Measurements from ENCODE around the gene SDCCAG8. TPM values are rescaled to one million over a fixed set of nuclear protein-coding genes. Genes with fewer than 3 reads are reported as not detected.

The SDCCAG8 gene
- polyA plus RNA-seq, 3 donors from 2014 or later = 11.9 to 20.3 (median 14.0) TPM

DNA sequence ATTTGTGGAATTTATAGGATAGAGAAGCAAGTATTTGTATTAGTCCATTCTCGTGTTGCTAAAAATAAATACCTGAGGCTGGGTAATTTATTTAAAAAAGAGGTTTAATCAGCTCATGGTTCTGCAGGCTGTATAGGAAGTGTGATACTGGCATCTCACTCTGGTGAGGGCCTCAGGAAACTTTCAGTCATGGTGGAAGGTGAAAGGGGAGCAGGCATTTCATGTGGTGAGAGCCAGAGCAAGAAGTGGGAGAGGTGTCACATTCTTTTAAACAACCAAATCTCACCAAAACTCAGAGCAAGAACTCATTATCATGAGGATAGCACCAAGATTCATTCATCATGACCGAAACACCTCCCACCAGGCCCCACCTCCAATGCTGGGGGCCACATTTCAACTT lies 18.1 kb downstream of the SDCCAG8 start:
- Mint-ChIP-seq H3K4me1 (peaks cover 7 to 23% of the 10 kb centered on the region in 2 donors), H3K9me3 (no peaks in the 10 kb centered on the region), H3K4me3 (no peak overlapping the region), H3K27me3 (ENCODE audit: low read depth in 3 of 3) (peaks cover 0 to under 1% (median 0%) of the 10 kb centered on the region in 3 donors), H3K36me3 (peaks cover 9 to 49% (median 40%) of the 10 kb centered on the region in 3 donors), H3K27ac (no peak overlapping the region)
- no peak for DNase-seq

DNA sequence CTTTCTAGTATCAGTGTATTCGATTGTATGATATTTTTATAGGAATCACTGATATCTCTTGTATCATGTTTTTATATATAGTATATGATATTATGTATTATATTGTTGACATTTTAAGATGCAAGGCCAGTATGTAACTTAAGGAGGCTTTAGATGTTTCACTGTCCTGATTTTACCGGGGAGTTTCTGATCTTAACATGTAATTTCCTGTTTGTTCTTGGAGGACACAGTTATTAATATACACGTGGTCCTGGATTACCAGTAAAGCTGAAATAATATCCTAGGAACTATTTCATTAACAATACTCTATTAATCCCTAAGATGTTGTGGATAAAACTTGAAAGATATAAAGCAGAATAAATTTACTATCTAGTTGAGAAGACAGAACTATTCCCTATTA lies 19.5 kb downstream of the SDCCAG8 start:
- no peak overlapping the region for H3K4me3 Mint-ChIP-seq
- H3K27me3 Mint-ChIP-seq (ENCODE audit: low read depth in 3 of 3) = no peaks in the 10 kb centered on the region
- no peak for DNase-seq
- H3K36me3 Mint-ChIP-seq = peaks cover 9 to 55% (median 43%) of the 10 kb centered on the region in 3 donors
- no peaks in the 10 kb centered on the region for H3K9me3 Mint-ChIP-seq
- H3K27ac Mint-ChIP-seq = no peak overlapping the region
- peaks cover 2 to 12% of the 10 kb centered on the region in 2 donors for H3K4me1 Mint-ChIP-seq

DNA sequence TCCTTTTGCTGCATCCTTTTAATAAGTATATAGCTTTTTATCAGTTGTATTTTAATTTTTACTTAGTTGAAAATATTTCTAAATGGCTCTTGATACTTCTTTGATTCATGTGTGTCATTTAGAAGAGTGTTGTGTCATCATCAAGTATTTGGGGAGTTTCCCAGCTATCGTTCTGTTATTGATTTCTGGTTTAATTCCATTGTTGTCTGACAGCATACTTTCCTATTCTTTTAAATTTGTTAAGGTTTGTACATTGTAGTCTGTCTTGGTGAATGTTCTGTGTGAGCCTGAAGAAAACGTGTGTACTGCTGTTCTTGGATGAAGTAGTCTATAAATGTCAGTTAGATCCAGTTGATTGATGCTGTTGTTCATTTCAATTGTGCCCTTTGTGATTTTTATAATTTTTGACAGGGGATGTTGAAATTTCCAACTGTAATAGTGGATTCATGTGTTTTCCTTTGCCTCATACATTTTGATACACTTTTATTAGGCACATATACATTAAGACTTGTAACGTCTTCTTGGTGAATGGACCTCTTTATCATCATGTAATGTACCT lies 24.8 kb downstream of the SDCCAG8 start:
- H3K4me1 Mint-ChIP-seq = no peaks in the 10 kb centered on the region
- H3K4me3 Mint-ChIP-seq = no peak overlapping the region
- H3K9me3 Mint-ChIP-seq = peaks cover 0 to 5% (median 1%) of the 10 kb centered on the region in 6 donors
- DNase-seq = no peak
- H3K27ac Mint-ChIP-seq = no peak overlapping the region
- H3K27me3 Mint-ChIP-seq (ENCODE audit: low read depth in 3 of 3) = no peaks in the 10 kb centered on the region
- H3K36me3 Mint-ChIP-seq = peaks cover 12 to 58% (median 47%) of the 10 kb centered on the region in 3 donors

DNA sequence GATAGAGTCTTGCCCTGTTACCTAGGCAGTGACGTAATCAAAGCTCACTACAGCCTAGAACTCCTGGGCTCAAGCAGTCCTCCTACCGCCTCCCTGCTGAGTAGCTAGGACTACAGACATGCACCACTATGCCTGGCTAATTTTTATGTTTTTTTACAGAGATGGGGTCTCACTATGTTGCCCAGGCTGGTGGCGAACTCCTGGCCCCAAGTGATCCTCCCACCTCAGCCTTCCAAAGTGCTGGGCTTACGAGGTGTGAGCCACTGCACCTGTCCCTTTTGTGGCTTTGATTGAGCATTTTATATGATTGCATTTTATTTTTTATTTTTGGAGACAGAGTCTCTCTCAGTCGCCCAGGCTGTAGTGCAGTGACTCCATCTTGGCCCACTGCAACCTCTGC lies 25.8 kb downstream of the SDCCAG8 start:
- DNase-seq = no peak
- Mint-ChIP-seq H3K27ac (no peak overlapping the region), H3K36me3 (peaks cover 16 to 56% (median 49%) of the 10 kb centered on the region in 3 donors), H3K4me3 (no peak overlapping the region), H3K4me1 (no peaks in the 10 kb centered on the region), H3K27me3 (ENCODE audit: low read depth in 3 of 3) (no peaks in the 10 kb centered on the region), H3K9me3 (peaks cover 0 to 5% (median 1%) of the 10 kb centered on the region in 6 donors)

DNA sequence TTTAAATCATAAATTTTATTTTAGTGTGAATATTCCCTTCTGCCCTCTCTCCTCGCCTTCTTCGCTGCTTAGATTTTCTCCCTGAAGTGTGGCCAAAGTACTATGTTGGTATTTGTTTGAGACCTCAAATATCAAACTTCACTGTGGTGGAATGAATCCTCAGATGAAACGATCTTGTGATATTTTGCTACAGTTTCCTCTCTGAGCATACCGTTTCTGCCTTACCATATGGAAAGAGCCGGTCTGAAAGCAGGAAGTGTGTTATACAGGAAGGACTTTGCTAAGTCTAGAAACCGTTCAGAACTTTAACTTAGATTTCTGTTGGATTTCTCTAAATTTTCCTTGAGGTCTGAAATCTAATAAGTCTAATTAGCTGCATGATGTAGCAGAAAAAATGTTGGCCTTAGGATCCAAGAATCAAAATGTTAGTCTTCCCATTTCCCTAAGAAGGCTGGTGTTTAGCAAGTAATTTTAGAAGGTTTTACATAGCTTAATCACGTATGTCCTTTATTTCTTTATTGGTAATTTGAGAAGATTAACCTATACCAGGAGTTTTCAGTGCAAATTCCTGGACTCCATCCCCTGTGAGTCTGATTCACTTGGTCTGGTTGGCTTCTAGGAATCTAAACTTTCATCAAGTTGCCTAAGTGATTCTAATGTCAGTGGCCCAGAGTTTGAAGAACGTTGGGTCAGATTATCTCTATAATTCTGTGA lies 30.7 kb downstream of the SDCCAG8 start:
- H3K4me1 Mint-ChIP-seq = peaks cover 11 to 12% of the 10 kb centered on the region in 2 donors
- no peak for DNase-seq
- H3K27ac Mint-ChIP-seq = no peak overlapping the region
- H3K27me3 Mint-ChIP-seq (ENCODE audit: low read depth in 3 of 3) = no peaks in the 10 kb centered on the region
- H3K4me3 Mint-ChIP-seq = no peak overlapping the region
- peaks cover 36 to 64% (median 63%) of the 10 kb centered on the region in 3 donors for H3K36me3 Mint-ChIP-seq
- peaks cover 0 to 5% (median 1%) of the 10 kb centered on the region in 6 donors for H3K9me3 Mint-ChIP-seq

DNA sequence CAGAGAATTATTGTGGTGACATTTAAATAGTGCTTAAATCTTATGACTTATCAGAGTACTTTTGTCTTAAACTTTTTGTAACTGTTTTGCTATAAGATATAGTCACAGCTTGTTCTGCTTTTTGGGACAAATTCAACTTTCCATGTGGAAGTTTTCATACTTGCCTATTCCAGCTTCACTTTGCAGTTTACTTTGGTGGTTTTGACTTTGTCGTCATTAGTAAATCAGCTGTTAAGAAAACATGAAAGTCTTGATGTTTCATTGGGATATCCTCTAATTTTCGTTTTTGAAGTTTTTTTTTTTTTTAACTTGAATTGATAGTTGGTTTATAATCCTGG lies 31.3 kb downstream of the SDCCAG8 start:
- H3K27ac Mint-ChIP-seq = no peak overlapping the region
- H3K27me3 Mint-ChIP-seq (ENCODE audit: low read depth in 3 of 3) = no peaks in the 10 kb centered on the region
- H3K36me3 Mint-ChIP-seq = peaks cover 39 to 65% (median 63%) of the 10 kb centered on the region in 3 donors

DNA sequence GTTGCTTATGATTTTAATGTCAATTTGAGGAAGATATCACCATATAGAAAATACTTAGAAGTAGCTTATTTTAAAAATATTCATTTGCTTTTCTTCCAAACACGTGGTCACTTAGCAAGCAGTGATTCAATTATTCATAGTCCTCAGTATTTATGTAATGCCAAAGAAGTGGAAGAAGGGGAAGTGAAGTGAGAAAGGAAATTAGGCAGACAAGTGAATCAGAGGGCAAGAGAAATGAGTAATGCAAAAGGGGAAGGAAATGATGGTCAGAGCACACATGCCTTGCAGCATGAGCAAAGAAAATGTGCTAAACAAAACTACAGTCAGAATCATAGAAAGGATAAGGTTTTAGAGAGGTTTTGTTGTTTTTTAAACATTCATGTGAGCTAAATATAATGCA lies 31.8 kb downstream of the SDCCAG8 start:
- H3K9me3 Mint-ChIP-seq = peaks cover 0 to 5% (median 3%) of the 10 kb centered on the region in 6 donors
- peaks cover 44 to 63% (median 62%) of the 10 kb centered on the region in 3 donors for H3K36me3 Mint-ChIP-seq
- no peak overlapping the region for H3K4me3 Mint-ChIP-seq
- H3K27ac Mint-ChIP-seq = peak overlapping the region in 2 of 6 donors; percentile 12 to 43
- peaks cover 11 to 12% of the 10 kb centered on the region in 2 donors for H3K4me1 Mint-ChIP-seq
- no peak for DNase-seq
- H3K27me3 Mint-ChIP-seq (ENCODE audit: low read depth in 3 of 3) = no peaks in the 10 kb centered on the region

More for the DNA sequence above, 31.3 kb downstream of the SDCCAG8 start:
- peaks cover 0 to 5% (median 1%) of the 10 kb centered on the region in 6 donors for H3K9me3 Mint-ChIP-seq
- no peak overlapping the region for H3K4me3 Mint-ChIP-seq
- no peak for DNase-seq
- peaks cover 11 to 12% of the 10 kb centered on the region in 2 donors for H3K4me1 Mint-ChIP-seq

DNA sequence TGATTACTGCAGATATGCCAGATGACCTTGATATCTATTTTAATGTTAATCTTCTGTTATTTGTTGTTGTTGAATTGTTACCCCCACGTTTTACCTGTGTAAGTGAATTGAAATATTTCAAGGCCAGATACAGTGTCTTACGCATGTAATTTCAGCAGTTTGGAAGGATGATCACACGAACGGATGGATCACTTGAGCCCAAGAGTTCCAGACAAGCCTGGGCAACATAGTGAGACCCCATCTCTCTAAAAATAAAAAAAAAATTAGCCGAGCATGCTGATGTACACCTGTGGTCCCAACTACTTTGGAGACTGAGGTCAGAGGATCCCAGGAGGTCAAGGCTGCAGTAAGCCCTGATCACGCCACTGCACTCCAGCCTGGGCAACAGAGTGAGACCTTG lies 32.2 kb downstream of the SDCCAG8 start:
- no peaks in the 10 kb centered on the region for H3K27me3 Mint-ChIP-seq (ENCODE audit: low read depth in 3 of 3)

DNA sequence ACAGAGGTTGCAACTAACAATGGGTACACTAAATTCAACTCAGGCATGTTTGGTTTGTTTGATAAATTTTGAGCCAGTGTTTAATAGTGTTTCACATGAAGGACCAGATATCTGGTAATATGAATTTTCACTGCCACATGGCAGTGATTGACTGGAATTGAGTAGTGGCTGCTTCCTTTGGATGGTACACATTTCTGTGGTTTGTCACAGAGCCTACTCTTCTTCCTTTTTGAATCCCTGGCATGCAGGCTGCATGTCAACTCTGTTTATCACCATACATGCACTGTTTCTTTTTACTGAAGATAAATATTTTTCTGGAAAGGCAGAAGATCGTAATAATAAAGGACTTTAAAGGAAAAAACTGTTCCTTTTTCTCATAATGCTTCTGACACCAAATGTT lies 35.5 kb downstream of the SDCCAG8 start:
- Mint-ChIP-seq H3K4me1 (peaks cover 11 to 12% of the 10 kb centered on the region in 2 donors), H3K27me3 (ENCODE audit: low read depth in 3 of 3) (no peaks in the 10 kb centered on the region), H3K27ac (no peak overlapping the region), H3K4me3 (no peak overlapping the region), H3K9me3 (peaks cover 11 to 33% (median 14%) of the 10 kb centered on the region in 6 donors), H3K36me3 (peaks cover 59 to 76% (median 69%) of the 10 kb centered on the region in 3 donors)
- no peak for DNase-seq

More for the DNA sequence above, 32.2 kb downstream of the SDCCAG8 start:
- peaks cover 0 to 7% (median 1%) of the 10 kb centered on the region in 6 donors for H3K9me3 Mint-ChIP-seq
- DNase-seq = no peak
- H3K36me3 Mint-ChIP-seq = peaks cover 45 to 64% (median 63%) of the 10 kb centered on the region in 3 donors
- H3K4me1 Mint-ChIP-seq = peaks cover 11 to 12% of the 10 kb centered on the region in 2 donors
- H3K27ac Mint-ChIP-seq = no peak overlapping the region
- no peak overlapping the region for H3K4me3 Mint-ChIP-seq

DNA sequence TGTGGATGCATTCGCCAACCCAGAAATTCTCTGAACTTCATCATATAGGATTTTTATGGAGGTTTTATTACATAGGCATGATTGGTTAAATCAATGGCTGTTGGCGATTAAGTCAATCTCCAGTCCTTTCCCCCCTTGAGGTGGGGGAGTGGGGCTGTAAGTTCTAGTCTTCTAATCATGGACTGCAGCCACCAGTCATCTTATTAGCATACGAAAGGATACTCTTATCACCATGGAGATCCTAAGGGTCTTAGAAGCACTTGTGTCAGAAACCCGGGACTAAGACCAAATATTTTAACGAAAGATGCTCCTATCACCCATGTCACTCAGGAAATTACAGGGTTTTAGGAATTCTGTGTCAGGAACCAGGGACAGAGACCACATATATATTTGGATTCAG lies 36.3 kb downstream of the SDCCAG8 start:
- H3K27ac Mint-ChIP-seq = no peak overlapping the region
- H3K4me3 Mint-ChIP-seq = no peak overlapping the region
- H3K36me3 Mint-ChIP-seq = peaks cover 66 to 79% (median 71%) of the 10 kb centered on the region in 3 donors
- peaks cover 11 to 12% of the 10 kb centered on the region in 2 donors for H3K4me1 Mint-ChIP-seq
- DNase-seq = no peak
- no peaks in the 10 kb centered on the region for H3K27me3 Mint-ChIP-seq (ENCODE audit: low read depth in 3 of 3)
- H3K9me3 Mint-ChIP-seq = peaks cover 11 to 33% (median 14%) of the 10 kb centered on the region in 6 donors

DNA sequence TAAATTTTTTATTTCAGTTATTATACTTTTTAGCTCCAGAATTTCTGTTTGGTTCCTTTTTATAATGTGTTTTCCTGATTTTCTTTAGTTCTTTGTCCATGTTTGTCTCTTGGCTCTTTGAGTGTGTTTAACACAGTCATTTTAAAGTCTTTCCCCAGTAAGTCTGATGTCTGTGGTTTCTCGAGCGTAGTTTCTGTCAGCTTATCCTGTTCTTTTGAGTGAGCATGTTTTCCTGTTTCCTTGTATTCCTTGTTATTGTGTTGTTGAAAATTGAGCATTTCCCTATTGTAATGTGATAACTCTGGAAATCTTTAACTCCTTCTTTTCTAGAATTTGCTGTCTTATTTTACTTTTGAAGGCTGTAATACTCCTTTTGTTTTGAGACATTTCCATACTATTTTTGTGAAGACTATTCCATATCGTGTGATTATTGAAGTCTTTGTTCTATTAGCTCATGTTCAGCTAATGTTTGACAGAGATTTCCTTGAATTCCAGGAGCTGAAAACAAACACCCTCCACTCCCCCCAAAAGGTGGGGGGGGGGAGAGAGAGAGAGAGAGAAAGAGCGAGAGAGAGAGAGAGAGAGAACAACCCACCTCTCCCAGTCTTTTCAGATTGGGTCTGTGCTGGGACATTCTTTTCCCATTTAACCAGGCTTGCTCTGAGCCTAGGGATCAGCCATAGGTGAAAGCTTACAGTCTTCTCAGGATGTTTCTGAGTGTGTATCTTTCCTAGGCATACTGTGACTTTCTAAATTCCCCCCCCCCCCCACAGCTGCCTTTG lies 38.3 kb downstream of the SDCCAG8 start:
- Mint-ChIP-seq H3K9me3 (peaks cover 11 to 33% (median 14%) of the 10 kb centered on the region in 6 donors), H3K27ac (no peak overlapping the region)
- DNase-seq = no peak

DNA sequence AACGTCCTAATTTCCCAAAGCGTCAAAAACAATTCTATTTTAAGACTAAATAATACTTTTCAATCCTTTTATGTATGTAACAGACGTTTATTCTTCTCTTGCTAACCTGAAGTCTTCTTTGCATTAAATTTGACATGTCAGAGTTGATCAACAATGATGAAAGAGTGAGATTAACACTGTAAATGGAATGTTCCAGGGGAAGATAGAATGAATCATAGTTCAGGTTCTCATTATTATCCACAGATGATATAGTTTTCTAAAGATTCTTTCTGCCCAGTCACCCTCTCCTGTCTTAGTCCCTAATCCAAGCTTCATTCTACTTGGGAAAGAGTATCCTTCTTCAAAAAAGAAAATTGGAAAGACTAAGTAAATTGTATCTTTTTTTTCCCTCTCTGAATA lies 38.9 kb downstream of the SDCCAG8 start:
- Mint-ChIP-seq H3K36me3 (peaks cover 65 to 76% (median 70%) of the 10 kb centered on the region in 3 donors), H3K9me3 (peaks cover 11 to 33% (median 14%) of the 10 kb centered on the region in 6 donors), H3K27ac (no peak overlapping the region), H3K4me3 (no peak overlapping the region), H3K4me1 (no peaks in the 10 kb centered on the region), H3K27me3 (ENCODE audit: low read depth in 3 of 3) (no peaks in the 10 kb centered on the region)
- no peak for DNase-seq

More for the DNA sequence above, 38.3 kb downstream of the SDCCAG8 start:
- no peaks in the 10 kb centered on the region for H3K27me3 Mint-ChIP-seq (ENCODE audit: low read depth in 3 of 3)
- H3K4me3 Mint-ChIP-seq = no peak overlapping the region
- H3K4me1 Mint-ChIP-seq = no peaks in the 10 kb centered on the region
- H3K36me3 Mint-ChIP-seq = peaks cover 66 to 78% (median 73%) of the 10 kb centered on the region in 3 donors

DNA sequence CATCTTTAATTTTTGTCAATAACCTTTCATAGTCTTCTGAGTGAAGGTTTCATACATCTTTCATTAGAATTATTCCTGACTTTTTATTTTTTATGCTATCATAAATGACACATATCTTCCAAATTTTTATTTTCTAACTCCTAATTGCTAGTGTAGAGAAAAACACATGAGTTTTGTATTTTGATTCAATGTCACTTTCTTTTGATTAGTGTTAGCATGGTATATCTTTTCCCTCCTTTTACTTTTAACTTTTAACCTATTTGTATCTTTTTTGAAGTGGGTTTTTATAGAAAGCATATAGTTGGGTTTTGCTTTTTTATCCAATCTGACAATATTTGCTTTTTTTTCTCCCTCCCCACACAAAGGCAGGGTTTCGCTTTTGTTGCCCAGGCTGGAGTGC lies 43.2 kb downstream of the SDCCAG8 start:
- peaks cover 3 to 16% (median 7%) of the 10 kb centered on the region in 6 donors for H3K9me3 Mint-ChIP-seq
- DNase-seq = no peak
- no peak overlapping the region for H3K4me3 Mint-ChIP-seq
- no peaks in the 10 kb centered on the region for H3K27me3 Mint-ChIP-seq (ENCODE audit: low read depth in 3 of 3)
- peaks cover 50 to 66% (median 51%) of the 10 kb centered on the region in 3 donors for H3K36me3 Mint-ChIP-seq
- H3K27ac Mint-ChIP-seq = no peak overlapping the region
- no peaks in the 10 kb centered on the region for H3K4me1 Mint-ChIP-seq

DNA sequence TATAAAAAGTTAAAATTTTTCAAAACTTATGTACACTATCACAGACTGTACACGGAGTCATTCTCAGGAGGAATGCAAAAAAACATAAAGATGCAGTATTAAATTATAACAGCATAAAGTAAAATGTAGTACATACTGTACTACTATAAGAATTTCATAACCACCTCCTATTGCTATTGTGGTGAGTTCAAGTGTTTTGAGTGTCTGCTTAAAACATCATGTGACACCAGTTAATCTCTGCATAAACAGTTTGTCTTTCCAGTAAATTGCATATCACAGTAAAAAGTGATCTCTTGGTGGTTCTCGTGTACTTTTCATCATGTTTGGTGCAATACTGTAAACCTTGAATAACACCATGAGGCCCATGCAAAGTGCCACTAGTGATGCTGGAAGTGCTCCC lies 45.2 kb downstream of the SDCCAG8 start:
- DNase-seq = no peak
- Mint-ChIP-seq H3K36me3 (peaks cover 34 to 48% (median 38%) of the 10 kb centered on the region in 3 donors), H3K9me3 (peaks cover 0 to 3% (median 0%) of the 10 kb centered on the region in 6 donors), H3K27ac (no peak overlapping the region), H3K4me1 (no peaks in the 10 kb centered on the region), H3K4me3 (no peak overlapping the region), H3K27me3 (ENCODE audit: low read depth in 3 of 3) (no peaks in the 10 kb centered on the region)
